ENCODE results near the gene LRCH4.

LRCH4 gene

GRCh38 chr7:100582041-100582579 lies 3.8 kb downstream of the LRCH4 start:
- DNase-seq (ENCODE audit: low read depth, low spot score) = no peak

- no peak for DNase-seq (ENCODE audit: low read depth, low spot score)
Observed at GRCh38 chr7:100580466-100581283, 5.3 kb downstream of the LRCH4 start.

- DNase-seq (ENCODE audit: low read depth, low spot score) = no peak
Observed at GRCh38 chr7:100578246-100579183, 7.4 kb downstream of the LRCH4 start.

GRCh38 chr7:100577507-100577906 lies 8.4 kb downstream of the LRCH4 start:
- DNase-seq (ENCODE audit: low read depth, low spot score) = no peak

- DNase-seq (ENCODE audit: low read depth, low spot score) = no peak
Observed at GRCh38 chr7:100577103-100577502, 8.8 kb downstream of the LRCH4 start.

- DNase-seq (ENCODE audit: low read depth, low spot score) = no peak
Observed at GRCh38 chr7:100576384-100576993, 9.4 kb downstream of the LRCH4 start.

GRCh38 chr7:100575746-100576383 lies 10.1 kb downstream of the LRCH4 start:
- DNase-seq (ENCODE audit: low read depth, low spot score) = no peak

- no peak for DNase-seq (ENCODE audit: low read depth, low spot score)
Observed at GRCh38 chr7:100575206-100575631, 10.7 kb downstream of the LRCH4 start.

GRCh38 chr7:100574362-100575205 lies 11.3 kb downstream of the LRCH4 start:
- DNase-seq (ENCODE audit: low read depth, low spot score) = no peak

- no peak for DNase-seq (ENCODE audit: low read depth, low spot score)
Observed at GRCh38 chr7:100573691-100574361, 12.1 kb downstream of the LRCH4 start, which contains the start of gene SAP25. SAP25 (minus strand) TSS chr7:100573900; CDS start chr7:100573742, 158 bp downstream.

GRCh38 chr7:100572949-100573675 lies 12.8 kb downstream of the LRCH4 start:
- DNase-seq (ENCODE audit: low read depth, low spot score) = no peak

GRCh38 chr7:100572281-100572948 lies 13.5 kb downstream of the LRCH4 start:
- no peak for DNase-seq (ENCODE audit: low read depth, low spot score)

- DNase-seq (ENCODE audit: low read depth, low spot score) = no peak
Observed at GRCh38 chr7:100571829-100572116, 14.2 kb downstream of the LRCH4 start.

GRCh38 chr7:100570954-100571828 lies 14.7 kb downstream of the LRCH4 start:
- DNase-seq (ENCODE audit: low read depth, low spot score) = no peak

- no peak for DNase-seq (ENCODE audit: low read depth, low spot score)
Observed at GRCh38 chr7:100568896-100569844, 16.8 kb downstream of the LRCH4 start.

- no peak for DNase-seq (ENCODE audit: low read depth, low spot score)
Observed at GRCh38 chr7:100568176-100568895, 17.6 kb downstream of the LRCH4 start.
